Measurements from ENCODE around the gene ADAT1. TPM values are rescaled to one million over a fixed set of nuclear protein-coding genes. Genes with fewer than 3 reads are reported as not detected.
"Not testable (repeated sequence)": the region's sequence is repeated elsewhere in the genome, so short reads cannot be mapped to it uniquely, and the experiment has no call there.

Gene ADAT1
- total and polyA plus RNA-seq, 7 experiments from 2014 or later = 35.6 to 69.4 (median 47.4) TPM

DNA sequence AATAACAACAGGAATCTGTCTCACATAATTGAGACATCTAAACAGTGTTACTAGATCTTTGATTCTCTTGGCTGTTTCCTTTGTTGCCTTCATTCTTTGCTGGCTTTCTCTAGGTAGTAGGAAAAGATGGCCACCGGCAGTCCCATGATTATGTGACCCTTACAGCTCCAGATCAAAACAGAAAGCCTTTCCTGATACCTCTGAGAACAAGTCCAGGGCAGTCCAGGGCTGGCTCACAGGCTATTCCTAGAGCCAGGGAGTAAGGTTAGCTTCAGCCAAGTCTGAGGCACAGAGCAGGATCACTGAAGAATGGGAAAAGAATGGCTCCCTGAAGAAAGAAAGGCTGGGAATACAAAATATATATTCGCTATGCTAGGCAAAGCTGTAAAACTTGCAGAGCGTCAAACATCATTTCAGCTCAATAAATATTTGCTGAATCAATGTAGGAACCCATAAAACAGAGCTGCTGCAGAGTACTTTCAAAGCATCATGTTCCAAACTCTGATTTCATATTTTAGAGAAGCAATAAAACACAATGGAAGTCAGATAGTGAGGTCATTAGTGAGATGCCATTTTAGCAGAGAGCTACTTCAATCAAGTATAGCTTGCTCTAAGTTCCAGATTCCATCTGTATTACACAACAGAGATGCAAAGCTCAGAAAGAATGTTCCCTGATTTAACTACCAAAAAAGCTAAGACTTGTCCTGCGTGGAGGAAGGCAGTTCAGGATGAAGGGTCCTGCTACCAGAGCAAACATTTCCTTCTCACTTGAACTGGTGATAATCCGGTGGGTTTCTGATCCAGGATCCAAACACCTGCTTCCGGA is 23.4 kb downstream of the ADAT1 start:
- Histone ChIP-seq H3K36me3 (ENCODE audit: control insufficient read depth in 2 of 3, insufficient read depth in 3 of 3, low read length in 3 of 3) (peaks cover 17 to 58% (median 23%) of the 10 kb centered on the region in 3 experiments), H3K27me3 (ENCODE audit: control insufficient read depth in 2 of 2, insufficient read depth in 2 of 2, low read length in 2 of 2) (no peaks in the 10 kb centered on the region), H3K4me1 (ENCODE audit: control insufficient read depth in 2 of 2, insufficient read depth in 2 of 2, low read length in 2 of 2) (no peaks in the 10 kb centered on the region), H3K27ac (ENCODE audit: low read depth, low read length) (no peak overlapping the region), H3K9me3 (ENCODE audit: control insufficient read depth in 2 of 3, low read length in 3 of 3) (peaks cover 0 to 10% (median 0%) of the 10 kb centered on the region in 3 experiments), H3K4me3 (ENCODE audit: low read length) (no peak overlapping the region)
- intact Hi-C loops (cut with micrococcal nuclease) = loop anchor here in 1 of 2 donors (5.0 kb wide), 1 partner anchor 163 kb away; no protein-coding TSS in a partner anchor
- POLR2A ChIA-PET = no interaction called here
- Mint-ChIP-seq H3K4me1 (peaks cover 0 to 4% (median 2%) of the 10 kb centered on the region in 7 donors), H3K9me3 (peaks cover 0 to 11% (median 5%) of the 10 kb centered on the region in 11 donors), H3K36me3 (peaks cover 32 to 67% (median 56%) of the 10 kb centered on the region in 5 donors), H3K27me3 (no peaks in the 10 kb centered on the region), H3K4me3 (no peak overlapping the region), H3K27ac (no peak overlapping the region)
- CTCF ChIA-PET = interaction anchor here (0.6 to 1.4 kb wide), 2 partner anchors 13 to 196 kb away, joined by 3 to 4 read pairs; no protein-coding TSS in a partner anchor
- ATAC-seq (no peak), DNase-seq (no peak)

GRCh38 chr16:75593825-75594820 is 29.0 kb downstream of the ADAT1 start:
- Histone ChIP-seq H3K4me3 (ENCODE audit: low read length) (no peak overlapping the region), H3K4me1 (ENCODE audit: control insufficient read depth in 2 of 2, insufficient read depth in 2 of 2, low read length in 2 of 2) (no peaks in the 10 kb centered on the region), H3K27ac (ENCODE audit: low read depth, low read length) (no peak overlapping the region), H3K9me3 (ENCODE audit: control insufficient read depth in 2 of 3, low read length in 3 of 3) (no peaks in the 10 kb centered on the region), H3K36me3 (ENCODE audit: control insufficient read depth in 2 of 3, insufficient read depth in 3 of 3, low read length in 3 of 3) (peaks cover 0 to 22% (median 3%) of the 10 kb centered on the region in 3 experiments), H3K27me3 (ENCODE audit: control insufficient read depth in 2 of 2, insufficient read depth in 2 of 2, low read length in 2 of 2) (no peaks in the 10 kb centered on the region)
- peaks cover 0 to 14% (median 5%) of the 10 kb centered on the region in 7 donors for H3K4me1 Mint-ChIP-seq
- ATAC-seq = peak; percentile 63
- peak overlapping the region in 1 of 9 donors; percentile 21 for H3K27ac Mint-ChIP-seq
- intact Hi-C loops (cut with micrococcal nuclease) = no loop called here
- ChIA-PET CTCF (no interaction called here), POLR2A (interaction anchor here (0.6 kb wide), 1 partner anchor 29 kb away, joined by 3 read pairs; no protein-coding TSS in a partner anchor)
- H3K27me3 Mint-ChIP-seq = no peaks in the 10 kb centered on the region
- peaks cover 13 to 20% (median 17%) of the 10 kb centered on the region in 5 donors for H3K36me3 Mint-ChIP-seq
- no peak for DNase-seq
- H3K9me3 Mint-ChIP-seq = peaks cover 0 to 5% (median 0%) of the 10 kb centered on the region in 11 donors
- peak overlapping the region in 1 of 10 donors; percentile 38 for H3K4me3 Mint-ChIP-seq

GRCh38 chr16:75593308-75593707 is 29.8 kb downstream of the ADAT1 start:
- Mint-ChIP-seq H3K4me1 (peaks cover 0 to 14% (median 5%) of the 10 kb centered on the region in 7 donors), H3K27me3 (no peaks in the 10 kb centered on the region), H3K9me3 (peaks cover 0 to 5% (median 0%) of the 10 kb centered on the region in 11 donors), H3K27ac (no peak overlapping the region), H3K36me3 (peaks cover 13 to 20% (median 16%) of the 10 kb centered on the region in 5 donors), H3K4me3 (no peak overlapping the region)
- DNase-seq (no peak), ATAC-seq (no peak)
- no peaks in the 10 kb centered on the region for H3K9me3 ChIP-seq (ENCODE audit: control insufficient read depth in 2 of 3, low read length in 3 of 3)
- H3K27me3 ChIP-seq (ENCODE audit: control insufficient read depth in 2 of 2, insufficient read depth in 2 of 2, low read length in 2 of 2) = no peaks in the 10 kb centered on the region
- no peak overlapping the region for H3K4me3 ChIP-seq (ENCODE audit: low read length)
- no peak overlapping the region for H3K27ac ChIP-seq (ENCODE audit: low read depth, low read length)
- H3K4me1 ChIP-seq (ENCODE audit: control insufficient read depth in 2 of 2, insufficient read depth in 2 of 2, low read length in 2 of 2) = no peaks in the 10 kb centered on the region
- H3K36me3 ChIP-seq (ENCODE audit: control insufficient read depth in 2 of 3, insufficient read depth in 3 of 3, low read length in 3 of 3) = peaks cover 0 to 22% (median 3%) of the 10 kb centered on the region in 3 experiments
- POLR2A ChIA-PET = interaction anchor here (0.6 kb wide), 1 partner anchor 28 kb away, joined by 3 read pairs; no protein-coding TSS in a partner anchor
- intact Hi-C loops (cut with micrococcal nuclease) = no loop called here
- CTCF ChIA-PET = no interaction called here

DNA sequence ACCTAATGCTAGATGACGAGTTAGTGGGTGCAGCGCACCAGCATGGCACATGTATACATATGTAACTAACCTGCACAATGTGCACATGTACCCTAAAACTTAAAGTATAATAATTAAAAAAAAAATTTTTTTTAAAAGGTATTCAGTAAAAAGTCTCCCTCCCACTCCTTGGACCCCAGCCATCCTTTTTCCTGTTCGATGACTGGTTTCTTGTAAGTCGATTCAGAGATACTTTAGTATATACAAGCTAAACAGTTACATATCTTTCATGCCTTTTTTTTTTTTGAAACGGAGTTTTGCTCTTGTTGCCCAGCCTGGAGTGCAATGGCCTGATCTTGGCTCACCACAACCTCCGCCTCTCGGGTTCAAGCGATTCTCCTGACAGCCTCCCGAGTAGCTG is 31.2 kb downstream of the ADAT1 start:
- H3K4me1 ChIP-seq (ENCODE audit: control insufficient read depth in 2 of 2, insufficient read depth in 2 of 2, low read length in 2 of 2); H3K4me3 ChIP-seq (ENCODE audit: low read length); intact Hi-C loops (cut with micrococcal nuclease); POLR2A ChIA-PET; H3K9me3 ChIP-seq (ENCODE audit: control insufficient read depth in 2 of 3, low read length in 3 of 3); H3K27me3 Mint-ChIP-seq; H3K27me3 ChIP-seq (ENCODE audit: control insufficient read depth in 2 of 2, insufficient read depth in 2 of 2, low read length in 2 of 2); DNase-seq; H3K27ac ChIP-seq (ENCODE audit: low read depth, low read length); H3K4me3 Mint-ChIP-seq; H3K36me3 ChIP-seq (ENCODE audit: control insufficient read depth in 2 of 3, insufficient read depth in 3 of 3, low read length in 3 of 3); H3K9me3 Mint-ChIP-seq; H3K27ac Mint-ChIP-seq; ATAC-seq; CTCF ChIA-PET; H3K36me3 Mint-ChIP-seq: not testable (repeated sequence)
- peaks cover 0 to 14% (median 5%) of the 10 kb centered on the region in 7 donors for H3K4me1 Mint-ChIP-seq

GRCh38 chr16:75590920-75591843 is 31.9 kb downstream of the ADAT1 start:
- no peak overlapping the region for H3K4me3 ChIP-seq (ENCODE audit: low read length)
- no peak for DNase-seq
- Mint-ChIP-seq H3K27me3 (no peaks in the 10 kb centered on the region), H3K4me3 (no peak overlapping the region), H3K36me3 (peaks cover 0 to 4% (median 1%) of the 10 kb centered on the region in 5 donors), H3K4me1 (peaks cover 0 to 14% (median 5%) of the 10 kb centered on the region in 7 donors), H3K27ac (peak overlapping the region in 1 of 9 donors; percentile 41), H3K9me3 (no peaks in the 10 kb centered on the region)
- no peaks in the 10 kb centered on the region for H3K4me1 ChIP-seq (ENCODE audit: control insufficient read depth in 2 of 2, insufficient read depth in 2 of 2, low read length in 2 of 2)
- no peaks in the 10 kb centered on the region for H3K9me3 ChIP-seq (ENCODE audit: control insufficient read depth in 2 of 3, low read length in 3 of 3)
- intact Hi-C loops (cut with micrococcal nuclease) = no loop called here
- ChIA-PET POLR2A (interaction anchor here (0.6 kb wide), 1 partner anchor 128 kb away, joined by 3 read pairs; no protein-coding TSS in a partner anchor), CTCF (no interaction called here)
- H3K27me3 ChIP-seq (ENCODE audit: control insufficient read depth in 2 of 2, insufficient read depth in 2 of 2, low read length in 2 of 2) = no peaks in the 10 kb centered on the region
- no peak for ATAC-seq
- H3K27ac ChIP-seq (ENCODE audit: low read depth, low read length) = no peak overlapping the region
- H3K36me3 ChIP-seq (ENCODE audit: control insufficient read depth in 2 of 3, insufficient read depth in 3 of 3, low read length in 3 of 3) = peaks cover 0 to 6% (median 3%) of the 10 kb centered on the region in 3 experiments

All from naive thymus-derived CD4-positive, alpha-beta T cell (primary cell).